NOMO-1 treated with DMSO at 0.1 percent for 48 hours (cell line): Measurements from ENCODE around the gene RALGPS1.
"Not testable (repeated sequence)": the region's sequence is repeated elsewhere in the genome, so short reads cannot be mapped to it uniquely, and the experiment has no call there.

Source experiments
- DNase-seq: peaks from one replicate; lab custom pipeline; 2025; ENCODE audit not compliant: unreplicated experiment; lab: John Stamatoyannopoulos, UW

Gene RALGPS1

DNA sequence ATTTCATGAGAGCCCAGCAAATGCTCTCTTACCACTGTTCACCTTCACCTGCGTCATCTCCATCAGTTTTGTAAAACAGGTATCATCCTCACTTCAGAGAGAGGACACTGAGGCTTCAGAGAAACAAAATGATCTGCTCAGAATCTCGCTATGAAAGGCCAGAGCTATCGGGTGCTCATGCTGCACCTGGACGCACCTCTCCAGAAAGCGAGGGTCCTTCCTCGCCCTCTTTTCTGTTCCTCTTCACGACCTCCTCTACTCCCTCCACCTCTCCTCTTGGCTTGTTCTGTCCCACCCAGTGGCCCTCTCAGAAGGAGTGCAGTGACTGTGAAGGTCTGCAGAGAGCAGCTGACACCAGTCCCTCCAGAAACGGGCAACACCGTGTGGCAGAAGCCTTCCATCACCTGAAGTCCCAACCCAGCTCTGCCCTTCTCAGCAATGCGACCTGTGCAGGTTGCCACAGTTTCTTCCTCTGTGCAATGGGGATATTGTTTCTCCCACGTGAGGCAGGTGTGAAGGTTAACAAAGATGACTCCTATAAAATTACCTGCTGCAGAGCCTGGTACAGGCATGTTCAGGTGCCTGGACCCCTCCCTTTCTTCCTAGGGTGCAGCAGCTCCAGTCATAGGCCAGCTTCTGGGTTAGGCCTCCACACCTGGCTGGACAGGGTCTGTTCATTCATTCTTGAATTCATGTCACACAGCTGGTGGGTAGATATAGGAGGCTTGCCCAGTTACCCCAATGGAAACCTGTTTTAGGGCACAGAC is 253.2 kb downstream of the RALGPS1 start:
- no peak for DNase-seq

DNA sequence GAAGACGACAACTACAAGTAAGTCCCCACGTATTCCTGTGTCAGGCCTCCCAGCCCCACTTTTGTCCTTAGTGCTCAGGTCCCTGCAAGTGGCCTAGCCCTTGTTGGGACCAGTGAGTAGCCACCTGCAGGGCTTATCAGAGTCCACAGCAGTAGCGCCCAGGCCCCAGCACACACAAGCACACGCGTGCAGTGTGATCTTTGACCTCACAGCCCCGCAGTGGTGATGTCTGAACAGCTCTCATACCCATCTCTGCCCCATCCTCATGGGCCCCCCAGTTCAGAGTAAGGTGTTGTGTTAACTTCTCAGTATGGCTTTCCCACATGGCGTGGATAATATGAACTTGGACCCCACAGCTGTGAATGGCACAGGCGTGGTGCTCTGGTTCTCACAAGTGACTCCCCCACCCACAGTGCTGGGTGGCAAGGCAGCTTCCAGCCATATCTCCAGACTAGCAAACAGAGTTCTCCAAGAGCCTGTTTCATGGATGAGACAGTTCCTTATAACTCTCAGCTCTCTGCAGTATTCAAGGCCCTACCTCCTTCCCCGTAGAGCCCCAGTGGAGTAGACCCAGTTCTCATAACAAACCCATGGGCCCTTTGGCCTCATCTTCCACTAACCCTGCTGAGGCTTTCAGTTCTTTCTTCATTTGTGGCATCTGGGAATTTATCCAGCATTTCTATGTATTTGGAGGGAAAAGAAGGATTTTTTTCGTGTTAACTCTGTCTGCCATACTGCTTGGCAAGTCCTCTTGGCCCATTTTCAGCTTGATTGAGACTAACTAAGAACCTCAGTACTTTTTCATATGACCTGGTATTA is 254.4 kb downstream of the RALGPS1 start:
- no peak for DNase-seq

DNA sequence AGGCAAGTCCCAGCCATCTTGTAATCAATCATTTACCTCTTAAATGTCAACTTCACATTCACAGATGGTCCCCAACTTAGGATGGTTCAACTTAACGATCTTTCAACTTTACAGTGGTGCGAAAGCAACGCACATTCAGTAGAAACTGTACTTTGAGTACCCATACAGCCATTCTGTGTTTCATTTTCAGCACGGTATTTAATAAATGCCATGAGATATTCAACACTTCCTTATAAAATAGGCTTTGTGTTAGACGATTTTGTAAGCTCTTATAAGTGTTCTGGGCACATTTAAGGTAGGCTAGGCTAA is 254.9 kb downstream of the RALGPS1 start:
- no peak for DNase-seq

DNA sequence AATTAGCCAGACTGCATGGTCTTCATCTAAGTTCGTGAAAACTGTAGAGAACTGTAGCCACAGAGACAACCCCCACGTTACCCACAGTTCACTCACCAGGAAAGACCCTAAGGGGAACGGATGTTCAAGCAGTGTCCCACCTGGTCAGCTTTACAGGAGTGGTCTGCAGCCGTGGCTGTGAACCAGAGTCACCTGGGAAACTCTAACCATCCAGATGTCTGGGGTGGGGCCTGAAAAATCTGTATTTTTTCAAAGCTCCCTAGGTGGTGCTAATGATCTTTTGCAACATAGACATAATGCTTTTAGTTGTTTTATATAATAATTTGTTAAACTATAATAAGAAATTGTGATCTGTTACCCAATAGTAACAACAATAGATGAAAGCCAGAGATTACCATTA is 255.5 kb downstream of the RALGPS1 start:
- no peak for DNase-seq

DNA sequence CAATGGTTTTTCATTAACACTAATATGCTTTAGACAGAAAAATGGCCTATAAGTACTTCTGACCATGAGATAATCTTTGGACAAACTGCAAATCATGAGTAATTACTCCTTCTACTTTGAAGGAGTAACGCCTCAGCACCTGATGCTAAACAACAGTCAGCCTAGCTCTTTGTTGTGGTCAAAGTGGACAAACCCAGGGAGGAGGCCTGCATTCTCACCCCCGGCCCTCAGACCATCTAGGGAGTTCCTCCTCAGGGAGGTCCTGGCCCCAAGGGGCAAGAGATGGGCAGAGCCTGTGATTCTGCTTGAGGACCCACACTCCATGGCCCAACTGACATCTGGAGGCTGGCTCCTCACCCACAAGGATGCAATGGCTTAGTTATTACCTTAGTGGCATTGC is 256.1 kb downstream of the RALGPS1 start:
- DNase-seq, result no peak

DNA sequence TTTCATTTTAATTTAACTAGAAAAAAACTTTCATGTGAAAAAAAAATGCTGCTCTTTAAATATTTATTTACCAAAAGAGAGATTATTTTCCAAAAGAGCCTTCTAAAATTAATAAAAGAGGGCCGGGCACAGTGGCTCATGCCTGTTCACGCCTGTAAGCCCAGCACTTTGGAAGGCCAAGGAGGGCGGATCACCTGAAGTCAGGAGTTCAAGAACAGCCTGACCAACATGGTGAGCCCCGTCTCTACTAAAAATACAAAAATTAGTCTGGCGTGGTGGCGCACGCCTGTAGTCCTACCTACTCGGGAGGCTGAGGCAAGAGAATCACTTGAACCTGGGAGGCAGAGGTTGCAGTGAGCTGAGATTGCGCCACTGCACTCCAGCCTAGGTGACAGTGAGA is 256.8 kb downstream of the RALGPS1 start:
- DNase-seq, result not testable (repeated sequence)

DNA sequence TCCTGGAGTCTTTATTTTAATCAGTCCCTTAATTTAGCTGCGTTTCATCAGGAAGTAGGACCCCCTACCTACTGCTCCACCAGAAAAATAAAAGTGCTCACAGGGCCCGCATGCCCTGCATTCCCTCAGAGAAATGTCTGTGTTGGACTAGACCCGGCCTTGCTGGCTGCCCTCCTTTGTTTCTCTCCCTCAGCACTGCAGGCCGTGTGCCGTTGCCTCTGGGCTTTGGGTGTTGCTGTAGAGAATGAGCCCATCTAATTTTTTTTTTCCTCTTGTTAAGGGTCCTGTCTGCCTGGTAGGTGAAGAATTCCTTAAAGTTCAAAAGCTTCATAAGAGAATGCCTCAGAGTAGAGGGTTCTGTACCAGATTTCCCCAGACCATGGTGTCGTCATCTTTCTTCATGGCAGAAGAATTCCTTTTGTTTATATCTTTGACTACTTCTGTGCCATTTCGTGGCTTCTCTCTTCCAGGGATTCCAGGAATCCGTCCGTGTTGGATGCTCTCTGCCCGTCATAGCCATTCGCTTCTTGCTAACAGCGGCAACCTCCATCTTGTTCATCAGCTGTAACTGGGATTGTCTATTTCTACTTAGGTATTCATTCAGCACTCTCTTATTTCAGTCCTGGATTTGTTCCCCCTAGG is 257.6 kb downstream of the RALGPS1 start:
- no peak for DNase-seq

DNA sequence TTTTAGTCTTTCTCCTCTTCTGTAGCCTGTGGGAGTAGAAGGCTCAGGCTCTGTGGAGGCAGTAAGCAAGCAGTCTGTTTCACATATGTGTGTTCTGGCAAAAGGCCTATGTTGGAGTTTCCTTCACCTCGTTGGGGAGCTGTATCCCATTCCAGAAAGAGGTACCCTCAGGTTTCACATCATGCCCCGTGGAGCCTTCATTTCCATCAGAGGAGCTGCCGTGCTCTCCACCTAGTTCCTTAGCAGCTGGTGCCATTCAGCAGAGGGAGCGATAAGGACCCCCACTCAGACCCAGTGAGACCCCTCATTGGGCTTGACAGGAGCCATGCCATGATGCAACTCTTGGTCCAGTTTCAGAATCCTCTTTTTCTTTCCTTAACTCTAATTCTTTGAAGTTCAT is 258.5 kb downstream of the RALGPS1 start:
- DNase-seq, result no peak

DNA sequence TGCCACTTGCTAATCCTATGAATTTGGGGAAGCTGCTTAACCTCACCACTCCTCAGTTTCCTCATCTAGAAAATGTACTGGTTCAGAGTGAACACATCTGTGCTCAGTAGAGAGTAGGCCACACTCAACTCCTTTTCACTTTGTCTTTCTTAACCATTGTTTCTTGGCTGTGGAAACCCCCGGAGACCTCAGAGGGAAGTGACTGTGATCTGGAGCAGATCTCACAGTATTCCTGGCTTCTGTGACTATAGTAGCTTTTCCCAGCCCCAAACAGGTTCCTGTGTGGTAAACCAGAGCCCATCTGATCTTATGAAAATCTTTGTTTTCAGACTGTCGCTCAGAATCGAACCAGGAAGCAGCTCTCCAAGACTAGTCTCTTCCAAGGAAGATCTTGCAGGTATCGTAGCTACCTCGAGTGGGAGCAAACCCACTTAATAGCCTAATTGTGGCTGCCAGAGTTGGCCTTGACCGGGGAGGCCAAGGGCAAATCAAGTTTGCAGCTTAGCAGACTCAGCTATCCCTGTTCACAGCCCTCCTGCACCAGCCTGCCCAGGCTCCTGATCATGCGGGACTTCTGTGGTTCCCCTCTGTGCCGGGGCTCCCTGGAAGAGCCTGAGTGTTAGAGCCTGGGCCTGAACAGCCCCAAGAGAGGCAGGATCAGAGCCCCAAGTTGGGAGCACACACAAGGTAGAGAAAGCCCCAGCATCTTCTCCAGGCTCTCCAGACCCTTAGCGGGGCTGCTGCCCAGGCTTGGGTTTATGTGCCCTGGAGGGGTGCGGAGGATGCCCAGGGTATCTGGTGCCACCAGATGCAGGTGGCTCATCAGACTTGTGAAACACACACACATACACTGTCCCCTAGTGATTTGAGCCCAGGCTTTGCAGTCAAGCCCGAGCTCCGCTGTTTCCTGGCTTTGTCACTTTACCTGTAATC is 260.1 kb downstream of the RALGPS1 start:
- DNase-seq, result no peak

DNA sequence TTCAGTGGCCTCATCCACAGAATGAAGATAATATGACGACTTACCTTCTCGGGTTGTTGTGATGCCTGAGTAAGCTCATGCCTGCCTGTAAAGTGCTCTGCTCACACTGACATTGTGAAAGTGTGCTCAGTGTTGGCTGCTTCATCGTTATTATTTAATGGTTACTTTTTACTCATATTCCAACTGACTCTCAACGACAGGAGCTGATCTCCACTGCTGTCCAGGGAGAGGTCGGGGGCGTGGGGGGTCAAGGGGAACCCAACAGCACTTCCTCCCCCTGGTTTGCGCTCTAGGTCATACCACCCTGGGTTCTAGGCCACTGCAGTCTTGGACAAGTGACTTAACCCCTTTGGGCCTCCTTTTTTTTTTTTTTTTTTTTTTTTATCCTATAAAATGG is 260.7 kb downstream of the RALGPS1 start:
- DNase-seq, result no peak

DNA sequence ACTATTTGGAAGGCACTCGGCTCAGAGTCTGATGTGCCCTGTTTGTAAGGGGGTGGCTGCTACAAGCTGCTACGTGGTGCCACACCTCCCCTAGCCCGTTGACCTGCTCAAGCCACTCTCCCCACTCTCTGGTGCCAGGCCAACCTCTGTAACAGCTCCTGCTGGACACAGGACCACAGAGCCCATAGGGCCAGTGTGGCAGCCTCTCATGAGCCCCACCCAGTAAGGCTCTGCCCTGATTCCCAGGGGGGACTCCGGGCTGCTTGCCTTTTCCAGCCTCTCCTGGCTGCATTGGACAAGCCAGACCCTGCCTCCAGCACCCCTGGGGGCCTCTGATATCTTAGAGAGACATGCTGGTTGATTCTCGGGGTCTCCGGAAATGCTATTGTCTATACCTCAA is 261.2 kb downstream of the RALGPS1 start:
- no peak for DNase-seq

DNA sequence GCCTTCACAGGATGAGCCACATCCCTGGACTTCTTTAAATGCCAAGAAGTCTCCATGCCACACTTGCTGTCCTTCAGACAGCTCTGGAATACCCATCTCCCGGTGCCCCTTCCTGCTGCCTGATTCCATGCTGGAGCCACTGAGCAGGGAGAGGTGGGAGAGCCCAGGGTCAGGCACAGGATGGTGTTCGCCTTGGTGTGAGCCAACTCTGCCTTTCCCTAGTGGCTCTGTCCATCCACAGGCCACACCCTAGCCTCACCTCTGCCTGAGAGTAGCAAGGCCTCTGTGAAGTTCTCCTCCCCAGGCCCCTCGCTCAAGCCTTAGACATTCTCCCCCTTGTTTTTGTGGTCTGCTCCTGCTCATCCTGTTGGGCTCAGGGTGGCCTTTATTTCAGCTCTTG is 262.0 kb downstream of the RALGPS1 start:
- no peak for DNase-seq

DNA sequence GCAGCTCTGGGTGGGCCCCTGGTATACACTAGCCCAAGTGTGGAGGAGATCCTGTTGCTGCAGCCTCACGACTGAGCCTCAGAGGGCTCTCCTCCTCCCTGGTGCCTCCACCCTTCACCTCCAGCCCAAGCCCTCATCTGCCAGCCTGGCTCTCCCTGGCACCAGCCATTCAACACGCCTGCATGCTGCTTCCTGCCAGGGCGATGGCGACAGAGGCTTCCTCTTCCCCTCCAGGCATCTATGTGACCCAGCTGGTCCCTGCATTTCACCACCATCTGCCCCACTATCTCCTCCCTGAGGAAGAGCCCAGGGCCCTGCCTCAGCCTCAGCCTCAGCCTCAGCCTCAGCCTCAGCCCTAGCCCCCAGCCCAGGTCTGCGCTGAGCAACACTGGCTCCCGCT is 262.6 kb downstream of the RALGPS1 start:
- DNase-seq, result no peak

DNA sequence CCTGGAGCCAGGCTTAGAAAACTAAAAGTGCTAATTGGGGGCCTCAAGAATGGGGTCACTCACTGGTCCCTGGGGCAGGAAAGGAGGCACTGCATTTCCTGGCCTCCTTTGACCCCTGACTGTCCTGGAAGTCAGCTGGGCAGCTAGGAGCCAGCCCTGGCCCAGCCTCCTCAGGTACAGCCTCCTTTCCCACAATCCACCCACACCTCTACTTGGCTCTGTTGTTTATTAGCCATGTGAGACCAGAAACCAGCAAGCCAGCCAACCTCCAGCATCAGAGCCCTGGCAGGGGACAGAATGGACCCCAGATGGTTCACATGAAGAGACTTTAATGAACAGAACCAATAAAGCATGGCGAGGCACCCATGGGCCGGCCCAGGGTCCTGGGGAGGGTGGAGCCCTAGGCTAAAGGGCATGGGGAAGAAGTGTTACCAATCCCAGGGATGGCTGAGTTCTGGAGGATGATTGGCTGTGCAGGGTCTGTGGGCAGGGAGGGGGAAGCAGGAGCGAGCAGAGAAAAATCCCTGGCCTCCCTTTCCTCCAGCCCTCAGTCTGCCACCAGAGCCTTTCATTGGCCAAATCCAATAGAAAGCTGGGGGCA is 263.2 kb downstream of the RALGPS1 start:
- DNase-seq, result no peak

DNA sequence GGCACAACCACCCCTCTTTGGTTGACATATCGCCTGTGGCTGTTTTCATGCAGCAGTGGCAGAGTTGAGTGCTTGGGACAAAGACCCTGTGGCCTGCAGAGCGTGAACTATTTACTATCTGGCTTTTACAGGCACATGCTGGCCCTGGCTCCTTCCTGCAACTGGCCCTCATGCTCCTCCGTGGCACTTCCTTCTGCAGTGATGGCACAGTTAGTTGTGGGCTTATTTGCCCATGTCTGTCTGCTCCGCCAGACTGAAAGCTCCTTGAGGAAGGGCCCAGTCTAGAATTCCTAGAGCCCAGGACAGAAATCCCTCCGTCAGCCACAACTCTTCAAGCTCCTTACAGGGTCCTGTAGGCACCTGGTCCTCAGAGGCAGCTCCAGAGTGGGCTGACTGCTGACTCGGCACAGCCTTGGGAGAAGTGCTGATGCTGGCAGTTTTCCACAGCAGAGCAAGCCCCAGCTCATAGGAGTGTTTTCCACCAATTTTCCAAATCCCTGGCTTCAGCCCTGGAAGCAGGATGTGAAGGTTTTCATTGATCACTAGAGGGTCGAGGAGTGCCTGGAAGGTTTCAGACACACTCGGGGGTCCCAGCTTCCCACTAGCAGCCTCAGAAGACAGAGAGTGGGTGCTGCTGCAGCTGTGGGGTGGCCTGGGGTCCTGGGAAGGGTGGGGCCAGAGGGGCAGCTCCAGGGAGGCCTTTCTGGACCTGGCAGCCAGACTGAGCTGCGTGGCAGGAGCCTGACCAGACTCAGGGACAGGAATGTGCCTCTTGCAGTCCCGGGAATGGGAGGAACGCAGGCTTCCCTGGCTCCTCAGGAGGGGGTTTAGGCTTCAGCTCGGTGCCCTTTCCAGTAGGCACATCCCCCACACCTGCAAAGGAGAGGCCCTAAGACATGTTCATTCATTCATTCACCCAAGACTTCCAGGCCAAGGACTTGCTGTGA is 264.4 kb downstream of the RALGPS1 start:
- DNase-seq, result no peak

DNA sequence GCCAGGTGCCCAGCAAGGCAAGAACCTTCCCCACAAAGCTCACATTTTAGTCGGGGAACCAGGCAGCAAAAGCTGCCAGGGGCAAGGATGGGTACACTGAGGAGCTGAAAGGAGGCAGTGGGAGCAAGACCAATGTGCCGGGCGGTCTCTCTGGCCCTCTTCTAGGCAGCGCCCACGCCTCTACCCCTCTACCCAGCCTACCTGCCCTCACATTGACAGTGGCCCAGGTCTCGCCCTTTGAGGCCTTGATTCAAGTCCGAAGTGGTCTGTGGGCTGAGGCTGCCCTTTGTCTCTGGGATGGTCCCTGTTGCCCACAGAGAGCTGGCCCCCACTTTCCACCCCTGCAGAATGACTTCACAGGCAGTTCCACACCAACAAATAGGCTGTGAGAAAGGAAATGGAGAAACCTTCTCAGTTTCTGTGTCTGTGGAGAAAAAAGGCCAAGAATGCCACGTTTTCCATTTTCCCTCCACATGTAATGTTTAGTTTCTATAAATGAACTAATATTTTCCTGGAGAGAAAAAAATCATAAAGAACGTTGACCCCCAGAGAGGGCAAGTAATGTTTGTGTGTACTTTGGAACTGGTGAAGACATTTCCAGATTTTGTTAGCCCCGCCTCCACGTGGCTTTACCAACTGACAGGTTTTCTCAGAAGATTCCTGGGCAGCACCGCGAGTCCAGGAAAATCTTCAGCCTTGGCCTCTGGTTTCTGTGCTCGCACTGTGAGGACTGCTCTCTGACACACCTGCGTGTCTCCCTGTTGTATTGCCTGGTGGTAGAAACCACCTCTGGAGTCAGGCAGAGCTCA is 265.3 kb downstream of the RALGPS1 start:
- DNase-seq, result no peak

DNA sequence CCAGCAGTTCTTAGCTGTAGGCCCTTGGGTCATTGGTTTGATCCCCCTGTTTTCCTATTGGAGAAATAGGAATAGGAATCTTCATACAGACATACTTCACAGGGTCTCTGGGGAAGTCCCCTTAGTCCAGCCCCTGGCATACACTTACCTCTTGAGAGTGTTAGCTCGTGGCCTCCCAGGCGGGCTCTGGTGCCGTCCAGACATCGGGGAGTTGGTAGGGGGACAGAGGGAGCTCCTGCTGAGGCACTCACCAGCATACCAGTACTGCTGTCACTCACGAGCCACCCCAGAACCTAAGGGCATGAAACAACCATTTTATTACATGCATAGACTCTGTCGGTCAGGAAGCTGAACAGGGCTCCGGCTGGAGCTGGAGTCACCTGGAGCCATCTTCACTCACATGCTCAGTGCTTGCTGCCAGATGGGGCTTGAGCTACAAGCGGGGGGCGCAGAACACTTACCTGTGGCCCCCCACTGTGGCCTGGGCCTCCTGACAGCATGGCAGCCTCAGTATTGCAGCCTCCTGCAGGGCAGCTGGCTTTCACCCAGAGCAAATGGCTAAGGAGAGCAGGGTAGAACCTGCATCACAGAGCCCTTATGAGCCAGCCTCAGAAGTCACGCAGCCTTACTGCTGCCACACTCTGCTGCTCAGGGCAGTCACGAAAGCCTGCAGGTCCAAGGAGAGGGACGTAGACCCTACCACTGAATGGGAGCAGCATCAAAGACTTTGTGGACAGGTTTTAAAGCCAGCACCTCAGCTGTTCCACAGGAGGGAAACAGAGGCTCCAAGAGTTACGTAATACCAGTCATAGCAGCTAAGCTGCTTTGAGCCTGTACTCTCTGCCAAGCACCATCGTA is 266.1 kb downstream of the RALGPS1 start:
- no peak for DNase-seq

DNA sequence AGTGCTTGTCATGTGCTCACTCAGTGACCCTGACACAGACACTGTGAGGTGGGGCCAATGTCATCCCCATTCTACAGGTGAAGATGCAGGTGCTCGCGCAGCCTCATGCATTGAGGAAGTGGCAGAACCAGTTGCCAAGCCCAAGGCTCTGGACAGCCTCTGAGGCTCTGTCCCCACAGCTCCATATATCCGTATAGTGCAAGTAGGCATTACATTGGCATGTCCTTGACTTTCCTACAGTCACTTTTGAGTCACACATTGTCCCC is 266.7 kb downstream of the RALGPS1 start:
- DNase-seq, result no peak
